8988T (cell line): ENCODE data around the gene MYO7A.

Experiments used
- DNase-seq: peaks from one replicate; pipeline ENCODE4 v3.0.0; 2011

The MYO7A gene

GRCh38 chr11:77147668-77148321, 19.7 kb downstream of the MYO7A start:
- no peak for DNase-seq

GRCh38 chr11:77148963-77149715, 21.1 kb downstream of the MYO7A start:
- no peak for DNase-seq

GRCh38 chr11:77149716-77150392, 21.8 kb downstream of the MYO7A start:
- no peak for DNase-seq

- no peak for DNase-seq
Measured at GRCh38 chr11:77150836-77151235, 22.8 kb downstream of the MYO7A start.

- no peak for DNase-seq
Measured at GRCh38 chr11:77151804-77152509, 23.9 kb downstream of the MYO7A start.

GRCh38 chr11:77152846-77153245, 24.8 kb downstream of the MYO7A start:
- DNase-seq, result no peak

GRCh38 chr11:77153276-77154185, 25.5 kb downstream of the MYO7A start:
- DNase-seq, result no peak

GRCh38 chr11:77154381-77155081, 26.5 kb downstream of the MYO7A start:
- no peak for DNase-seq

- no peak for DNase-seq
Measured at GRCh38 chr11:77155082-77155475, 27.0 kb downstream of the MYO7A start.

GRCh38 chr11:77155556-77156130, 27.6 kb downstream of the MYO7A start:
- no peak for DNase-seq

GRCh38 chr11:77156396-77157195, 28.6 kb downstream of the MYO7A start:
- no peak for DNase-seq

GRCh38 chr11:77158041-77158695, 30.1 kb downstream of the MYO7A start:
- DNase-seq, result no peak

- no peak for DNase-seq
Measured at GRCh38 chr11:77159219-77159936, 31.3 kb downstream of the MYO7A start.

GRCh38 chr11:77159937-77160495, 32.0 kb downstream of the MYO7A start:
- DNase-seq, result no peak

- no peak for DNase-seq
Measured at GRCh38 chr11:77163271-77163670, 35.2 kb downstream of the MYO7A start.

GRCh38 chr11:77165066-77165465, 37.0 kb downstream of the MYO7A start:
- DNase-seq, result no peak

GRCh38 chr11:77166021-77166420, 38.0 kb downstream of the MYO7A start:
- DNase-seq, result no peak

- DNase-seq, result no peak
Measured at GRCh38 chr11:77167111-77167626, 39.1 kb downstream of the MYO7A start.

GRCh38 chr11:77167791-77168190, 39.7 kb downstream of the MYO7A start:
- DNase-seq, result no peak
